ENCODE results near the gene DNAJC6.
"Not testable (repeated sequence)": the region's sequence is repeated elsewhere in the genome, so short reads cannot be mapped to it uniquely, and the experiment has no call there.

DNAJC6 gene

GRCh38 chr1:65309304-65310077 lies at the start of gene DNAJC6:
TSS of gene DNAJC6 (plus strand) at chr1:65309543. CDS start at chr1:65309746, 203 bp downstream.
- DNase-seq (ENCODE audit: low spot score), result peak; percentile 93

GRCh38 chr1:65259816-65260215 lies 49.5 kb upstream of the DNAJC6 start:
- no peak for DNase-seq (ENCODE audit: low spot score)

- DNase-seq (ENCODE audit: low spot score), result no peak
Measured at GRCh38 chr1:65260851-65261473, 48.4 kb upstream of the DNAJC6 start.

- no peak for DNase-seq (ENCODE audit: low spot score)
Measured at GRCh38 chr1:65263286-65263685, 46.1 kb upstream of the DNAJC6 start.

- DNase-seq (ENCODE audit: low spot score), result no peak
Measured at GRCh38 chr1:65264197-65264929, 45.0 kb upstream of the DNAJC6 start.

- DNase-seq (ENCODE audit: low spot score), result no peak
Measured at GRCh38 chr1:65265296-65265650, 44.1 kb upstream of the DNAJC6 start.

- DNase-seq (ENCODE audit: low spot score), result peak; percentile 72
Measured at GRCh38 chr1:65265651-65266351, 43.5 kb upstream of the DNAJC6 start.

- DNase-seq (ENCODE audit: low spot score), result no peak
Measured at GRCh38 chr1:65266476-65266875, 42.9 kb upstream of the DNAJC6 start.

- DNase-seq (ENCODE audit: low spot score), result no peak
Measured at GRCh38 chr1:65267271-65267670, 42.1 kb upstream of the DNAJC6 start.

- no peak for DNase-seq (ENCODE audit: low spot score)
Measured at GRCh38 chr1:65267683-65268082, 41.7 kb upstream of the DNAJC6 start.

- no peak for DNase-seq (ENCODE audit: low spot score)
Measured at GRCh38 chr1:65269612-65270011, 39.7 kb upstream of the DNAJC6 start.

- DNase-seq (ENCODE audit: low spot score), result no peak
Measured at GRCh38 chr1:65276197-65276939, 33.0 kb upstream of the DNAJC6 start.

- DNase-seq (ENCODE audit: low spot score), result no peak
Measured at GRCh38 chr1:65277605-65278347, 31.6 kb upstream of the DNAJC6 start.

- DNase-seq (ENCODE audit: low spot score), result no peak
Measured at GRCh38 chr1:65278376-65279069, 30.8 kb upstream of the DNAJC6 start.

- no peak for DNase-seq (ENCODE audit: low spot score)
Measured at GRCh38 chr1:65279070-65279779, 30.1 kb upstream of the DNAJC6 start.

GRCh38 chr1:65281846-65282245 lies 27.5 kb upstream of the DNAJC6 start:
- DNase-seq (ENCODE audit: low spot score), result no peak

GRCh38 chr1:65284229-65284628 lies 25.1 kb upstream of the DNAJC6 start:
- no peak for DNase-seq (ENCODE audit: low spot score)

GRCh38 chr1:65289449-65289848 lies 19.9 kb upstream of the DNAJC6 start:
- DNase-seq (ENCODE audit: low spot score), result no peak

- not testable (repeated sequence) for DNase-seq (ENCODE audit: low spot score)
Measured at GRCh38 chr1:65291818-65292217, 17.5 kb upstream of the DNAJC6 start.

Data from ecto neural progenitor cell (in vitro differentiated cells).